K562 (cell line): ENCODE data around the gene AIF1. TPM values are rescaled to one million over a fixed set of nuclear protein-coding genes. Genes with fewer than 3 reads are reported as not detected.

Experiments
- JUND ChIP-seq, 2 experiments: IDR thresholded peaks; 2 replicates in 1 of 2; 3 replicates in 1 of 2; pipeline ENCODE4 v1.6.1; 2011; ENCODE audit warnings: borderline replicate concordance in 2 of 2, low read depth in 2 of 2, low read length in 2 of 2, improper control_type of control experiment in 1 of 2, missing biosample characterization in 1 of 2, missing genetic modification characterization in 1 of 2, missing genetic modification reagents in 1 of 2
- RREB1 ChIP-seq: fragments of 250-450 bp; sonication (Bioruptor Pico); IDR thresholded peaks from 2 replicates; pipeline ENCODE4 v1.4.0; 2020
- polyA plus RNA-seq, 8 experiments: library from polyadenylated mRNA; depleted of rRNA in 4 of 8; stranded (reverse) in 5 of 8; unstranded in 3 of 8; fragments of >200 nt; fragmentation: Nextera tagmentation in 2 of 8; fragmentation: Illumina TruSeq in 1 of 8; extraction: Ambion mirVana in 2 of 8; extraction: Trizol in 1 of 8; gene quantifications; 2 replicates each; pipeline versions ENCODE4 v1.2.1 to v1.2.3, GENCODE V29; 2011 to 2014; ENCODE audit warnings: inconsistent platforms in 1 of 8, missing spikeins in 1 of 8
- total RNA-seq, 7 experiments: library from RNA; depleted of rRNA in 6 of 7; stranded (reverse); fragments of >200 nt in 6 of 7; fragmentation: Illumina TruSeq in 2 of 7; extraction: Trizol in 2 of 7; gene quantifications; 2 replicates each; pipeline versions ENCODE4 v1.2.1 to v1.2.3, GENCODE V29; 2011 to 2021; ENCODE audit warnings: low replicate concordance in 1 of 7

The AIF1 gene
- total and polyA plus RNA-seq, 9 of the 15 experiments (the other 6 are each of a cell fraction or from before 2014, with no cell fraction given), result 9.4 to 33.4 (median 19.4) TPM

DNA sequence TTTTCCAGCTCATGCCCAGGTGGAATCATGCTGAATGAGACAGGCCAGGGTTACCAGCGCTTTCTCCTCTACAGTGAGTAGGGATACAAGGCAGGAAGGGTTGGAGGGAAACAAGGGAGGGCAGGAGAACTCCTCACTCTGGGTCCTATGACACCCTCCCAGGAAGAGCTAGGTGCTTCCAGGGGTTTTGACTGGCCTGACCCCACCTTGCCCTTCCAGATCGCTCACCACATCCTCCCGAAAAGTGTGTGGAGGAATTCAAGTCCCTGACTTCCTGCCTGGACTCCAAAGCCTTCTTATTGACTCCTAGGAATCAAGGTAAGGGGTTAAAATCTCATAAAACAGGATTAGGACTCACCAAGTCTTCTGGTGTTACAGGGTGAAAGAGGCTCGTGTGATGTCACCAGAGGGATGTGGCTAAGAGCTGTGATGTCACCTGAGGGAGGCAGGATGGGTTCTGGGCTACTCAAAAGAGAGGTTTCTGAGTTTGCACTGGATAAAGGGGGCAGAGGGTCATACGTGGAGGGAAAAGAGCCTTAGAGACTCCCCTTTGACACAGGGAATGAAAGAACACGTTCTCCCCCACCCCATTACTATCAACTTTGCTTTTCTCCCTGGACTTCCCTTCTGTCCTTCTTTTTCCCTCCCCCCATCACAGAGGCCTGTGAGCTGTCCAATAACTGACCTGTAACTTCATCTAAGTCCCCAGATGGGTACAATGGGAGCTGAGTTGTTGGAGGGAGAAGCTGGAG lies 42.5 kb downstream of the AIF1 start (continued):
- TF ChIP-seq JUND (IDR thresholded peaks at IDR 0.05; ENCODE audit: borderline replicate concordance, low read depth, low read length) (peak; percentile 41; the same call in 1 of the 2 replicates), JUND (tag; IDR thresholded peaks at IDR 0.05; ENCODE audit: borderline replicate concordance, low read depth, low read length) (no peak), RREB1 (CRISPR knock-in tag) (no peak)
